HG02759 (cell line): ENCODE measurements around the gene SLC36A1.

Source experiments
- ATAC-seq: cut with Tn5 transposase; IDR thresholded peaks from one replicate; pipeline ENCODE4 v1.9.1; 2021; ENCODE audit warnings: mild to moderate bottlenecking, moderate library complexity; ENCODE audit not compliant: unreplicated experiment

The SLC36A1 gene

GRCh38 chr5:151531581-151531980, 84.2 kb downstream of the SLC36A1 start:
- ATAC-seq, result no peak

DNA sequence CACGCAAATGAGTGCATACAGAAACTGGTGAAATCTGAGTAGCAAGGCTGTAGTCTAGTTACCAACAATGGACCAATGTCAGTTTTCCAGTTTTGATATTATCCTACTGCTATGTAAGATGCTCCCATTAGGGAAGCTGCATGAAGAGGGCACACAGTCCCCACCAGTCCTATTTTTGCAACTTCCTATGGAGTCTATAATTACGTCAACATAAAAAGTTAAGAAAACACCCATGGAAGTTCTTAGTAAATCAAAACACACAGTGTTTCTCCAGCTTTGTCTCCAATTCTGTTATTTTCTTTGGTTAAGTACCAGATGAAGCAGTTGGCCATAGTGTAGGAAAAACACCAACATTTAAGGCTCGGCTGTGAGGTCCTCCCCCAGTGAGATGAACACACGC, 85.0 kb downstream of the SLC36A1 start:
- ATAC-seq, result no peak

DNA sequence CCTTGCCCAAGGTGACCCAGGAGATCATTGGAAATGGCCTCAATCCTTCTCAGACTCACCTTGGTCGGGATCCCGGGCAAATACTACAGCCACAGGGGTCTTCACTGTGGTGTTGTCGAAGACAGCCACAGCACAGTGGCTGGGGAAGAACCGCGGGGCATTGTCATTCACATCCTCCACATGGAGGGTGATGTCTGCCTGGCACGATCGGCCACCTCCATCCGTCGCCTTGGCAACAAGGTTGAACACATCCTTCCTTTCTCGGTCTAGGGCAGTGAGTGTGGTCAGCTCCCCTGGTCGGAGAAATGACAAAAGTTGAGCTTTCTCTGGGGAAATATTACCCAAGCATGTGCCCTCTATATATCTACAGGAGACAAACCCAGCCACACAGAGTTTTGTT, 86.9 kb downstream of the SLC36A1 start:
- no peak for ATAC-seq

DNA sequence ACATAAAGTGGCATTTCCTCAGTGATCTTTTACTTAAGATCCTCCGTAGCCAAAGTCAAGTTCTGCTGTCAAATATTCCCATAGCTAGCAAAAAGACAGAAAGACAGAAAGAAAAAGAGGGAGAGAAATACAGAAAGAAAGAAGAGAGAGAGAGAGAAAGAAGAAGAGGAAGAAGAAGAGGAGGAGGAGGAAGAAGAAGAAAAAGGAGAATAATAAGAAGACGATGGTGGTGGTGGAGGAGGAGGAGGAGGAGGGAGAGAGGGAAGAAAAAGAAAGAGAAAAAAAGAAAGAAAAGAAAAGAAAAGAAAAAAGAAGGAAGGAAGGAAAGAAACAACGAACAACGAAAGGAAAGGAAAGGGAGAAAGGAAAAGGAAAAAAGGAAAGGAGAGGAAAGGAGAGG, 89.6 kb downstream of the SLC36A1 start:
- no peak for ATAC-seq

- no peak for ATAC-seq
These were observed 94.2 kb downstream of the SLC36A1 start for GRCh38 chr5:151541571-151541970.
